Mucosa of descending colon (tissue), 3 donors: ENCODE results near the gene TXNRD3. TPM values are rescaled to one million over a fixed set of nuclear protein-coding genes. Genes with fewer than 3 reads are reported as not detected.

Source experiments
- ATAC-seq: fragments of 200-7000 bp; cut with Tn5 transposase; one replicate; pipeline ENCODE4 v1.9.1; 2020; ENCODE audit warnings: mild to moderate bottlenecking, moderate library complexity
- DNase-seq, 3 donors: peaks; one replicate each; pipeline ENCODE4 v3.0.0-alpha.2; 2020
- H3K36me3 ChIP-seq: fragments of 200-600 bp; one replicate; pipeline ENCODE4 v1.8.0; 2021; ENCODE audit warnings: low read depth, mild to moderate bottlenecking
- H3K4me1 ChIP-seq: fragments of 200-600 bp; one replicate; pipeline ENCODE4 v1.8.0; 2021; ENCODE audit warnings: low read depth, mild to moderate bottlenecking
- H3K4me3 ChIP-seq: fragments of 200-600 bp; one replicate; pipeline ENCODE4 v1.8.0; 2021; ENCODE audit warnings: mild to moderate bottlenecking
- H3K9me3 ChIP-seq: fragments of 200-600 bp; one replicate; pipeline ENCODE4 v1.8.0; 2021; ENCODE audit warnings: mild to moderate bottlenecking
- CTCF ChIP-seq: fragments of 200-600 bp; IDR thresholded peaks from one replicate; pipeline ENCODE4 v1.8.0; 2022; ENCODE audit warnings: antibody characterized with exemption, mild to moderate bottlenecking
- intact Hi-C, 2 donors: fragments of 100-400 bp; cut with DNase I in 1 of 2; cut with micrococcal nuclease in 1 of 2; formaldehyde crosslinking; loops; one replicate each; pipeline versions ENCODE4 v1.11.0 to v1.11.1; 2022; cut with DNase I, micrococcal nuclease
- total RNA-seq, 3 donors: library from RNA; stranded (reverse); fragmentation: NEBNext Ultra II Directional in 2 of 3; extraction: Animal tissue kit (Norgen Biotek cat#: 25700) in 2 of 3; gene quantifications; one replicate each; pipeline versions ENCODE4 v1.2.1 to v1.2.4, GENCODE V29; 2021 to 2023
- donor health status: DM: no; HTN: no; CAD: no; lungs with moderate emphysema.
- donor health status: DM: no; HTN: no; CAD: no.
- donor health status: DM: no; HTN: yes; CAD: no.

Gene TXNRD3
- total RNA-seq, 3 donors from 2014 or later = 4.5 to 11.4 (median 5.4) TPM

GRCh38 chr3:126557761-126558160 lies 97.2 kb downstream of the TXNRD3 start:
- intact Hi-C loops = no loop called here
- H3K4me1 ChIP-seq = no peaks in the 10 kb centered on the region
- no peak overlapping the region for H3K4me3 ChIP-seq
- no peak for ATAC-seq
- TF ChIP-seq CTCF = no peak
- H3K9me3 ChIP-seq = no peaks in the 10 kb centered on the region
- DNase-seq = no peak
- H3K36me3 ChIP-seq = no peaks in the 10 kb centered on the region

- DNase-seq (peak in 1 of 3 donors; percentile 0), ATAC-seq (no peak)
- intact Hi-C loops = no loop called here
- Histone ChIP-seq H3K4me3 (no peak overlapping the region), H3K4me1 (no peaks in the 10 kb centered on the region), H3K36me3 (no peaks in the 10 kb centered on the region), H3K9me3 (no peaks in the 10 kb centered on the region)
- TF ChIP-seq CTCF = no peak
Observed at GRCh38 chr3:126557415-126557745, 97.5 kb downstream of the TXNRD3 start.

Other genes with a start within 250 kb of the TXNRD3 start
- 10 to 100 TPM; 28.7 to 39.4 (median 37.7) TPM for gene ZXDC, start 179.2 kb downstream of the TXNRD3 start, total RNA-seq
- not detected for gene UROC1, start 137.4 kb downstream of the TXNRD3 start, total RNA-seq
- gene CHST13, start 131.0 kb downstream of the TXNRD3 start, total RNA-seq = 1 to 10 TPM in 1 of 3 donors, under 1 TPM in 2; 0.27 to 5.7 (median 0.98) TPM
- not detected for gene C3orf22, start 96.2 kb downstream of the TXNRD3 start, total RNA-seq
- 1 to 10 TPM; 5.9 to 9.8 (median 6.5) TPM for gene CHCHD6, start 49.1 kb upstream of the TXNRD3 start, total RNA-seq